HS-27A (cell line): ENCODE results near the gene FOXG1.

Experiments
- DNase-seq: peaks from one replicate; pipeline ENCODE4 v3.0.0-alpha.2; 2012; ENCODE audit warnings: low read depth, missing footprints

Gene FOXG1

DNA sequence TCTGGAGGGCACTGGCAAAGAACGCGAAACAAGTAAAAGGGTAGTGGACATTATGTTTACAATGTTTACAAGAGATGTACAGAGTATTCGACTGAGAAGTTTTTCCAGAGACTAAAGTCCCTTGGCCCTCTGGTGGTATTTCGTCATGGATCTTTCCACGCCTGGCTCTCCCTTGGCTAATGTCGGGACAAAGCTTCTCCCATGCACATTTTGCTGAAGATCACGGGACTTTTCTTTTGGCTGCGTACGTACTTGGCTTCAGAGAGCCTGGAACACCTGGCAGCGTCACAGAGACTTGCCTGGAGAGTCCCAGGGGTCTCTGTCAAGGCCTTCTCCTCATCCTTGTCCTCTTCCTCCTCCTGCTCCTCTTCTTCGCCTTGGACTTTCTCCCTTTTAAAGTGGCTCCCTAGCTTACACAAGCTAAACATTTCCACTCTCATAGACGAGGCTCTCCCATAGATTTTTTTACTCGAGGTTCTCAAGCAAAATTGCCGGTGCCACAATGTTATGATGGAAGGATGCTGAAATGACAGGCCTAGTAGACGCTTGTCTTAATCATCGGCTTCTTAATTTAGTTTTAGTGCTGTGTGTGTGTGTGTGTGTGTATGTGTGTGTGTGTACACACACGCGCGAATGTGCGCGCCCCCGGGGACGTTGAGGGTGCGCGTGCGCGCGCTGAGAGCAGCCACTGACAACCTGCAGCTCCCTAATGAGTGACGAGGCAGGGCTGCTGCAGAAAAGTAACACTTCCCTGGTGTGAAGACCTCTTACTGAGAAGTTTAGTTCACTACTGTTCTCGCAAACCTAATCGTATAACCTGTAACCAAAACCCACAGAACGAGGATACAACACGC, 4.9 kb upstream of the FOXG1 start:
- DNase-seq = no peak

DNA sequence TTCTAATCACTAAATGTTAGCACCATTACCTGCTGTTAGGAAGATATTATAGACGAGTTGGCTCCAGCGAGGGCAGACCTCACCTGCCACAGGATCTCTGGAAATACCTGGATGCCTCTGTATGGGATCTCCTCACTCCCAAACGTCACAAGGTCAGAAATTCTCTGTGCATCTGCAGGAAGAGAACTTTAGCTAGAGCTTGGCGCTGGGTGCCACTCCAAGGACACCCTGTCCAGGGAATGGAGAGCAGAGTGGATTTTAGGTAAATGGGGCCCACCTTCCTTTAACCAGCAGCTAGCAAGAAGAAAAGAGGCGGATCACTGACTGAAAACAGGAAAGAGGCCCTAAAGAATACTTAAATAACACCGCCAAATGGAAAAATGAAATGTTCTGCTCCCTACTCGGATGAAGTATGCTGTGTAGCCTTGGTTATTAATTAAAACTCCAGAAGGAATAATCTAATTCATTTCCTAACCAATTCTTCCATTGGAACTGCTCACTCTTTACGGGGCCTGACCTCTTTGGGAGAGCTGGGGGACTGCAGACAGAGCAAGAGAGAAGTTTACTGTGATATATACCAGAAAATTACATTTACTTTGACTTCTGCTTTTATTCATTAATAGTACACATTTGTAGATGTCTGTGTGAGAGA, 4.2 kb upstream of the FOXG1 start:
- DNase-seq = no peak

DNA sequence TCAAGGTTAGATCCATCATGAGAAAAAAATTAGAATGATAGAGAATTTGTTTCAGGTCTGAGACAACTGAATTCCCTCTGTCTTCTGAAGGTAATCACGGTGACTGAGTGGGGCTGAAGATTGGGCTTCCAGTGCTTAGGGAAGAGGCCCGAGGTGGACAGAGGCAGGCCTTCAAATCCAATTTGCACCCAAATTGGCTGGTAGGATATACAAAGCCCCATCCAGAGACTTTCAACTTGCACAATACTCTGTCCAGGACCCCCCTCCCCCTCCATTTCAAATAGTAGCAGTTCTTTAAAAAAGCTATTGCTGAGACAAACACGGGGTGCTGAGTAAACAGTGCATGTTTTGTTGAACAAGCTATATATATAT, 3.6 kb upstream of the FOXG1 start:
- no peak for DNase-seq

GRCh38 chr14:28763751-28764256, 2.8 kb upstream of the FOXG1 start:
- no peak for DNase-seq

- no peak for DNase-seq
These were observed 2.1 kb upstream of the FOXG1 start for GRCh38 chr14:28764257-28765160.

GRCh38 chr14:28765169-28765830, 1.3 kb upstream of the FOXG1 start:
- no peak for DNase-seq

GRCh38 chr14:28765831-28766468, 637 bp upstream of the FOXG1 start:
- no peak for DNase-seq

- no peak for DNase-seq
These were observed 654 bp downstream of the FOXG1 start for GRCh38 chr14:28767030-28767852.

- no peak for DNase-seq
These were observed 1.5 kb downstream of the FOXG1 start for GRCh38 chr14:28767853-28768741.

- no peak for DNase-seq
These were observed 2.8 kb downstream of the FOXG1 start for GRCh38 chr14:28769276-28769880.

GRCh38 chr14:28770061-28770460, 3.5 kb downstream of the FOXG1 start:
- no peak for DNase-seq

DNA sequence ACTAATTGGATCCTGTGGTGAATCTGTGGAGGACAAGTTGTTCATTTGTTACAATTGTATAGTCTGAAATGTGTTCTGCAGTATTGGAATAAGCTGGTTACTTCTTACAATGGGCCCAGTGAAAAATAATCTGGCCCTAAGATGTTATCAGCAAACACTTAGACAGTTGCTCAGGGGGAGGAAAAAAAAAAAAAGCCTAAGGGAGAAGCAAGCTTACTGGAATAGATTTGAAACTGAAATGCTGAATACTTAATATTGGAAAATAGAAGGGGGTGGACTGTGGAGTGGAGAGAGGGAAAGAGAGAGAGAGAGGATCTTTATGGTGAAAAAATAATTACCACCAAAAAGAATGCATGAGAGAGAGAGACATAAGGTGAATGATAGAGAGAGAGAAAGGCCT, 4.0 kb downstream of the FOXG1 start:
- DNase-seq = no peak

GRCh38 chr14:28771168-28771567, 4.6 kb downstream of the FOXG1 start:
- no peak for DNase-seq

DNA sequence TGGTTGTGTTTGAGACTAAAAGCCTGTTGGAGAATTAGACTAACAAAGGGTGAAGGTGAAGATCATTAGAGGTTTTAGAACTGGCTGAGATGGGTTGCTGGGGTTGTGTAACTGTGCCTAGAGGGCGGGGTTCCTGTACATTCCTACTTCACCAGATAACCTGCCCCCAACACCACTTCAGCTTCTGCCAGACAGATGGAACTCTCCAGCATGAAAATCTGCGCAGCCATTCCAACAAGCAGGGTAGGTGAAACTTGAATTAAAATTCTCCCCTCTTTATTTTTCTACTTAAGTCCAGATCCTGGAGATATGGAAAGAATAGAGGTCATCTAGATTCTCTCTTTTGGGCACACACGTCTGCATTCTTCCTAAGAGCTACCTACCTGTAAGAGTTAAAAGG, 6.0 kb downstream of the FOXG1 start:
- DNase-seq = no peak

DNA sequence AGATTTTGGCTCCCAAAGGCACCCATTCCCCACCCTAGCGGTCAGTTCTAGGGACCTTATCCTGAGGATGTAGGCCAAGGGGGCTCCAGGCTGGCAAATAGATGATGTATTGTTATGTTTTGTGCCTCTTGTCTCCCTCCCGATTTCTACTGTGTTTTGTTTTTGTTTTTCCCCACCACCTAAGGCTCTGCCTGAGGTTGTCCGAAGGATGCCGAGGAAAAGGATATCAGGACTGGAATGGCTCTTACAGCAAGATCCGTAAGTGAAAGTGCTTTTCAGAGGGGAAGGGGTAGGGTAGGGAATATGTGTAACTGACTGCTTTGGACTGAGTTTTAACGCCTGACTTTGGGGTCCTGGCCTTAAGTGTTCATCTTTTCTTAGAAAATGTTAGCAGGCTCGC, 6.6 kb downstream of the FOXG1 start:
- no peak for DNase-seq

GRCh38 chr14:28773861-28774691, 7.5 kb downstream of the FOXG1 start:
- DNase-seq = no peak

- no peak for DNase-seq
These were observed 8.5 kb downstream of the FOXG1 start for GRCh38 chr14:28774764-28775735.
